ENCODE data around the gene SPATA33. TPM values are rescaled to one million over a fixed set of nuclear protein-coding genes. Genes with fewer than 3 reads are reported as not detected.

The SPATA33 gene
- total RNA-seq, 1 experiment from 2014 or later = 25.6 TPM

- TF ChIP-seq CTCF (conservative IDR thresholded peaks at IDR 0.05) (no peak), EZH2 (IDR thresholded peaks at IDR 0.05; ENCODE audit: low read depth) (no peak)
- no peaks in the 10 kb centered on the region for H3K9me2 ChIP-seq (ENCODE audit: insufficient read depth)
- ChIA-PET POLR2A (ENCODE audit: unreplicated experiment) (interaction anchor here (0.6 kb wide), 1 partner anchor 20 kb away, joined by 3 read pairs; no protein-coding TSS in a partner anchor), CTCF (interaction anchor here (0.7 kb wide), 1 partner anchor 48 kb away, joined by 5 read pairs; no protein-coding TSS in a partner anchor)
- H4K20me1 ChIP-seq (ENCODE audit: insufficient read depth) = no peaks in the 10 kb centered on the region
- H3K4me3 ChIP-seq = no peak overlapping the region
- no peaks in the 10 kb centered on the region for H3K36me3 ChIP-seq (ENCODE audit: low read depth)
- BruUV-seq (replicated peaks) = no TSS peak
- no peak overlapping the region for H3K27ac ChIP-seq
- no peak for DNase-seq
- peaks cover 14% of the 10 kb centered on the region for H3F3A ChIP-seq (ENCODE audit: insufficient read depth, low read depth)
- no peak overlapping the region for H3K4me2 ChIP-seq
- no peaks in the 10 kb centered on the region for H3K79me2 ChIP-seq (ENCODE audit: low read depth)
- peaks cover 19% of the 10 kb centered on the region; the same call in 1 of the 2 replicates for H3K27me3 ChIP-seq (ENCODE audit: insufficient read depth, low read depth)
- H2AFZ ChIP-seq = no peak overlapping the region
- H3K9me3 ChIP-seq (ENCODE audit: insufficient read depth, low read depth) = no peaks in the 10 kb centered on the region
- no peaks in the 10 kb centered on the region for H3K4me1 ChIP-seq (replicated peaks; ENCODE audit: insufficient read depth)
- intact Hi-C loops (cut with micrococcal nuclease; ENCODE audit: unreplicated experiment) = no loop called here
These were observed 40.6 kb upstream of the SPATA33 start for GRCh38 chr16:89617036-89617435.

GRCh38 chr16:89618109-89618998, 39.3 kb upstream of the SPATA33 start:
- no peaks in the 10 kb centered on the region for H3K4me1 ChIP-seq (replicated peaks; ENCODE audit: insufficient read depth)
- no peaks in the 10 kb centered on the region for H3K36me3 ChIP-seq (ENCODE audit: low read depth)
- no peaks in the 10 kb centered on the region for H3K79me2 ChIP-seq (ENCODE audit: low read depth)
- no TSS peak for BruUV-seq (replicated peaks)
- no peak overlapping the region for H3K27ac ChIP-seq
- CTCF ChIA-PET = interaction anchor here (0.7 to 0.8 kb wide), 2 partner anchors 19 to 44 kb away, joined by 3 to 4 read pairs; no protein-coding TSS in a partner anchor
- no peak overlapping the region for H3K4me2 ChIP-seq
- H3K9me3 ChIP-seq (ENCODE audit: insufficient read depth, low read depth) = no peaks in the 10 kb centered on the region
- POLR2A ChIA-PET (ENCODE audit: unreplicated experiment) = no interaction called here
- peaks cover 14% of the 10 kb centered on the region for H3F3A ChIP-seq (ENCODE audit: insufficient read depth, low read depth)
- H3K27me3 ChIP-seq (ENCODE audit: insufficient read depth, low read depth) = peaks cover 24% of the 10 kb centered on the region
- H3K9me2 ChIP-seq (ENCODE audit: insufficient read depth) = no peaks in the 10 kb centered on the region
- H3K4me3 ChIP-seq = no peak overlapping the region
- no peak overlapping the region for H2AFZ ChIP-seq
- intact Hi-C loops (cut with micrococcal nuclease; ENCODE audit: unreplicated experiment) = no loop called here
- no peak for DNase-seq
- H4K20me1 ChIP-seq (ENCODE audit: insufficient read depth) = no peaks in the 10 kb centered on the region
- TF ChIP-seq CTCF (conservative IDR thresholded peaks at IDR 0.05) (no peak), EZH2 (IDR thresholded peaks at IDR 0.05; ENCODE audit: low read depth) (no peak)

- Histone ChIP-seq H3K9me2 (ENCODE audit: insufficient read depth) (no peaks in the 10 kb centered on the region), H3K27ac (no peak overlapping the region), H3K27me3 (ENCODE audit: insufficient read depth, low read depth) (peaks cover 35% of the 10 kb centered on the region), H4K20me1 (ENCODE audit: insufficient read depth) (no peaks in the 10 kb centered on the region), H3K36me3 (ENCODE audit: low read depth) (no peaks in the 10 kb centered on the region), H3K4me3 (no peak overlapping the region), H3K4me1 (replicated peaks; ENCODE audit: insufficient read depth) (no peaks in the 10 kb centered on the region), H3K4me2 (no peak overlapping the region), H3F3A (ENCODE audit: insufficient read depth, low read depth) (peaks cover 14% of the 10 kb centered on the region), H2AFZ (no peak overlapping the region), H3K79me2 (ENCODE audit: low read depth) (no peaks in the 10 kb centered on the region), H3K9me3 (ENCODE audit: insufficient read depth, low read depth) (no peaks in the 10 kb centered on the region)
- DNase-seq = no peak
- ChIA-PET POLR2A (ENCODE audit: unreplicated experiment) (no interaction called here), CTCF (no interaction called here)
- intact Hi-C loops (cut with micrococcal nuclease; ENCODE audit: unreplicated experiment) = no loop called here
- no peak for TF ChIP-seq CTCF (conservative IDR thresholded peaks at IDR 0.05)
- no peak for TF ChIP-seq EZH2 (IDR thresholded peaks at IDR 0.05; ENCODE audit: low read depth)
- BruUV-seq (replicated peaks) = no TSS peak
These were observed 37.8 kb upstream of the SPATA33 start for GRCh38 chr16:89619840-89620239.

Data from PC-9 (cell line).